ENCODE data around the gene FN1. TPM values are rescaled to one million over a fixed set of nuclear protein-coding genes. Genes with fewer than 3 reads are reported as not detected.

The FN1 gene
- total RNA-seq, 2 donors from 2014 or later = 369 to 1,092 TPM

- no peaks in the 10 kb centered on the region for H3K9me3 ChIP-seq
- no peak overlapping the region for H3K4me3 ChIP-seq
- no peak for DNase-seq (ENCODE audit: low spot score)
- no peaks in the 10 kb centered on the region for H3K27me3 ChIP-seq
- no peak for TF ChIP-seq CTCF (IDR thresholded peaks at IDR 0.05)
- H3K27ac ChIP-seq = no peak overlapping the region
- H3K36me3 ChIP-seq = peaks cover 44% of the 10 kb centered on the region
- peaks cover 0 to 16% of the 10 kb centered on the region in 2 donors for H3K4me1 ChIP-seq
Measured at GRCh38 chr2:215429424-215429823, 6.4 kb downstream of the FN1 start.

- peaks cover 0 to 20% of the 10 kb centered on the region in 2 donors for H3K4me1 ChIP-seq
- no peak for TF ChIP-seq CTCF (IDR thresholded peaks at IDR 0.05)
- H3K27ac ChIP-seq = no peak overlapping the region
Measured at GRCh38 chr2:215428060-215428910, 7.6 kb downstream of the FN1 start.

GRCh38 chr2:215427585-215427984 lies 8.3 kb downstream of the FN1 start:
- peaks cover 0 to 20% of the 10 kb centered on the region in 2 donors for H3K4me1 ChIP-seq
- no peak for TF ChIP-seq CTCF (IDR thresholded peaks at IDR 0.05)
- no peak overlapping the region for H3K4me3 ChIP-seq
- DNase-seq (ENCODE audit: low spot score) = no peak
- no peaks in the 10 kb centered on the region for H3K27me3 ChIP-seq
- H3K9me3 ChIP-seq = no peaks in the 10 kb centered on the region
- H3K27ac ChIP-seq = no peak overlapping the region
- peaks cover 57% of the 10 kb centered on the region for H3K36me3 ChIP-seq

More at GRCh38 chr2:215428060-215428910, 7.6 kb downstream of the FN1 start:
- H3K36me3 ChIP-seq = peaks cover 53% of the 10 kb centered on the region
- no peaks in the 10 kb centered on the region for H3K9me3 ChIP-seq
- no peak overlapping the region for H3K4me3 ChIP-seq
- no peaks in the 10 kb centered on the region for H3K27me3 ChIP-seq
- DNase-seq (ENCODE audit: low spot score) = no peak

- peaks cover 0 to 5% of the 10 kb centered on the region in 2 donors for H3K4me1 ChIP-seq
- no peak overlapping the region for H3K4me3 ChIP-seq
- no peak for DNase-seq (ENCODE audit: low spot score)
- H3K36me3 ChIP-seq = peaks cover 56% of the 10 kb centered on the region
- no peaks in the 10 kb centered on the region for H3K27me3 ChIP-seq
- no peak overlapping the region for H3K27ac ChIP-seq
- H3K9me3 ChIP-seq = no peaks in the 10 kb centered on the region
- TF ChIP-seq CTCF (IDR thresholded peaks at IDR 0.05) = no peak
Measured at GRCh38 chr2:215425021-215425782, 10.7 kb downstream of the FN1 start.

GRCh38 chr2:215423928-215424540 lies 11.8 kb downstream of the FN1 start:
- peaks cover 0 to 5% of the 10 kb centered on the region in 2 donors for H3K4me1 ChIP-seq
- no peak overlapping the region for H3K4me3 ChIP-seq

More at GRCh38 chr2:215423928-215424540, 11.8 kb downstream of the FN1 start:
- Histone ChIP-seq H3K27me3 (no peaks in the 10 kb centered on the region), H3K27ac (no peak overlapping the region), H3K9me3 (no peaks in the 10 kb centered on the region), H3K36me3 (peaks cover 52% of the 10 kb centered on the region)
- TF ChIP-seq CTCF (IDR thresholded peaks at IDR 0.05) = no peak
- no peak for DNase-seq (ENCODE audit: low spot score)

Measured in right atrium auricular region (tissue), 2 donors.